NCI-H1436 (cell line): ENCODE results near the gene ETV7.
"Not testable (repeated sequence)": the region's sequence is repeated elsewhere in the genome, so short reads cannot be mapped to it uniquely, and the experiment has no call there.

ENCODE experiments used
- DNase-seq: peaks from one replicate; lab custom pipeline; 2025; lab: John Stamatoyannopoulos, UW

Gene ETV7

GRCh38 chr6:36364061-36364635 is 23.3 kb downstream of the ETV7 start:
- not testable (repeated sequence) for DNase-seq

DNA sequence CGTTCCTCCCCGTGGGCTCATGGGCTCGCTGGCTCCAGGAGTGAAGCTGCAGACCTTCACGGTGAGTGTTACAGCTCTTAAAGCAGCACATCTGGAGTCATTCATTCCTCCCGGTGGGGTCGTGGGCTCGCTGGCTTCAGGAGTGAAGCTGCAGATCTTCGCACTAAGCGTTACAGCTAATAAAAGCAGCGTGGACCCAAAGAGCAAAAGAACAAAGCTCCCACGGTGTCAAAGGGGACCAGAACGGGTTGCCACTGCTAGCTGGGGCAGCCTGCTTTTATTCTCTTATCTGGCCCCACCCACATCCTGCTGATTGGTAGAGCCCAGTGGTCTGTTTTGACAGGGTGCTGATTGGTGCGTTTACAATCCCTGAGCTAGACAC is 24.1 kb downstream of the ETV7 start:
- DNase-seq, result not testable (repeated sequence)

DNA sequence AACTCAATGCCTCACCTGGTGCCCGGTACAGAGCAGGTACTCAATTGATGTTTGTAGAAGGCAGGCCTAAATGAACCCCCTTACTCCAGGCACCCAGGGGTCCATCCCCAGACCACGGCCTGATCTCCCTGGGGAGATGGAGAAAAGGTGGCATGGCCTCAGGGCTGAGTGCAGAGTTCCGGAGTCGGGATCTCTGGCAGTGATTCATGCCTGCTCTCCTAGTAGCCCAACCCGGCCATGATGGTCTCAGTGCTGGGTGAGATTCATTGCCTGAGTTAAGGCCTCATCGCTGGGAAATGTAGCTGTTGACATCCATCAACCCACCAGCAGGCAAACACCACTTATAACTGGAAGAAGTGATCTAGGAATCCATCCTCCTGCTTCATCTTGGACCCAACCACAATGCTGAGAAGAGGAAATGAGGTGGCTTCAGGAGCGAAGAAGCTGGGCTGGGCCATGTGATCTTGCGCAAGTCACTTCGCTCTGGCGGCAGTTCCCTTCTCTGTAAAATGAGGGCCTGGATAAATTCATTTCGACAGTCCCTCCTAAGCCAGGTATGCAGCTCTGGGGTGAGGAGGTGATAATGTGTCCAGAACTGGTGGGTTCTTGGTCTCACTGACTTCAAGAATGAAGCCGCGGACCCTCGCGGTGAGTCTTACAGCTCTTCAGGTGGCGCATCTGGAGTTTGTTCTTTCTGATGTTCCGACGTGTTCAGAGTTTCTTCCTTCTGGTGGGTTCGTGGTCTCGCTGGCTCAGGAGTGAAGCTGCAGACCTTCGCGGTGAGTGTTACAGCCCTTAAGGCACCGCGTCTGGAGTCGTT is 24.7 kb downstream of the ETV7 start:
- no peak for DNase-seq

GRCh38 chr6:36361071-36361470 is 26.4 kb downstream of the ETV7 start:
- no peak for DNase-seq

GRCh38 chr6:36360241-36361054 is 27.0 kb downstream of the ETV7 start:
- peak; percentile 86 for DNase-seq

DNA sequence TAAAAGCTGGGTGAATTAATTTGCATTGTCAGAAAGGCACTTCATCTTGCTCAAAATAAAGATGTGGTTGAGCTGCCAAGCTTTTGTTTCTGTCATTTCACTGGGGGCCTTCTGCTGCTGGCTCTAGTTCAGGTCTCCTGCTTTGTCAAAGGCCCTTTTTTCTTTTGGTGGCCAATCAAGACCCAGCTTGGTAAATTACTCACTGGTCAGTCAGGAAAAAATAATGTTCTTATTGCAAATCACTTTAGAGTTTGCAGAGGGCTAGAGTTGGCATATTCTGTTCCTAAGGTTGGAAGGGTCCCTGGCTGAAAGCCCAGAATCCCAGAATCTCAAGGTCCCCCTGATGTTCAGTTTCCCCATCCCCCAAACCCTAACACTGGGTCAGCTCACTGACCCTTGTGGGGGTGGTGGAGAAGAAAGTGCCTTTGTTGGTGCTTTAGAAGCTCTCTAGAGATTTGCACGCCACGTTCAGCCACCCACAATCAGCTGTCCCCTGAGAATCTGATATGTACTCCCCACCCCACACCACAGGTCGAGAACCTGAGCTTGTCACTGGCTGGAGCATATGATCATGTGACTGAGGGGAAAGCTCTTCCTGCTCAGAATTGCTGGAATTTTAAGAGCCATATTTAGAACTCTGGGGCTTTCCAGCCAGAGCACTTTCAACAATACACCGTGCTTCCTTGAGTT is 29.1 kb downstream of the ETV7 start:
- no peak for DNase-seq

DNA sequence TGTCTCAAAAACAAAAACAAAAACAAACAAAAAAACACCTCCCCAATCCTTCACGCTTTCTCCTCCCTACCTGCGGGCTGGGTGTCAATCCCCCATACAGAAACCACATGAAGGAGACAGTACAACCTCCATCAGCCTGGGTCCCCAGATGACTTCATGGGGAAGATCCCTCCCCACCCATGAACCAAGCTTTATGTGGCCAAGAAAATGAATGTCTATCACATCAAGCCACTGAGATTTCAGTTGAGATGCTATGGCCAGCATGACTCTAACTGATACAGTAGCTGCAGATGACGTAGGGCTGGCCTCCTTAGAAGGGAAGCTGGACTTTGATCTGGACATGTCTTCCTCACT is 29.6 kb downstream of the ETV7 start:
- DNase-seq, result no peak

DNA sequence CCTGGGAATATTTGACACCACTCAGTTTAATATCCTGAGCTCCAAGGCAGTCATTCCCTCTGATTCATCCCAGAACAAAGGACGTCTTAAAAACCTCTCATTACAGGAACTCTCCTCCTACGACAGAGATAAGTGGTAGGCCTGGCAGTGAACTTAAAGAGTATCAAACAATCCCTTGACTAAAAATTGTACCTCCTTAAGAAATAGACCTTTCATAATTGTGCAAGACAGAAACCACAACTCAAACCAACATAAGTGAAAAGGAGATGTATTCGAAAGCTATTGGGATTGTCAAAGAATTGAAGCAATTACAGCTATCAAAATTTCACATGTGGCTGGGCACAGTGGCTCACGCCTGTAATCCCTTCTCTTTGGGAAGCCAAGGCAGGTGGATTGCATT is 31.6 kb downstream of the ETV7 start:
- no peak for DNase-seq

DNA sequence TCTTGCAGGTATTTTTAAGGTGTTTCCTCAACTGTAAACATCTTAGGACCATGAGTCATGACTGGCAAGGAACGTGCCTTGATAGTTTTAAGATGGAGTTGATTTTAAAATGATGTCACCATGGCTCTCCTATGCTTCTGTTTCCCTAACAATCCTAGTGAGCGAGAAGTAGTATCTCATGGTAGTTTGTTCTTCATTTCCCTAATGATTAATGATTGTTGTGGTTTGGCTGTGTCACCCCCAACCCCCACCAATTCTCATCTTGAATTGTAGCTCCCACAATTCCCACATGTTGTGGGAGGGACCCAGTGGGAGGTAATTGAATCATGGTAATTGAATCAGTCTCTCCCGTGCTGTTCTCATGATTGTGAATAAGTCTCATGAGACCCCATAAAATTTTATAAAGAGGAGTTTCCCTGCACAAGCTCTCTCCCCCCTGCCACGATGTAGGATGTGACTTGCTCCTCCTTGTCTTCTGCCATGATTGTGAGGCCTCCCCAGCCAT is 34.0 kb downstream of the ETV7 start:
- DNase-seq, result no peak

DNA sequence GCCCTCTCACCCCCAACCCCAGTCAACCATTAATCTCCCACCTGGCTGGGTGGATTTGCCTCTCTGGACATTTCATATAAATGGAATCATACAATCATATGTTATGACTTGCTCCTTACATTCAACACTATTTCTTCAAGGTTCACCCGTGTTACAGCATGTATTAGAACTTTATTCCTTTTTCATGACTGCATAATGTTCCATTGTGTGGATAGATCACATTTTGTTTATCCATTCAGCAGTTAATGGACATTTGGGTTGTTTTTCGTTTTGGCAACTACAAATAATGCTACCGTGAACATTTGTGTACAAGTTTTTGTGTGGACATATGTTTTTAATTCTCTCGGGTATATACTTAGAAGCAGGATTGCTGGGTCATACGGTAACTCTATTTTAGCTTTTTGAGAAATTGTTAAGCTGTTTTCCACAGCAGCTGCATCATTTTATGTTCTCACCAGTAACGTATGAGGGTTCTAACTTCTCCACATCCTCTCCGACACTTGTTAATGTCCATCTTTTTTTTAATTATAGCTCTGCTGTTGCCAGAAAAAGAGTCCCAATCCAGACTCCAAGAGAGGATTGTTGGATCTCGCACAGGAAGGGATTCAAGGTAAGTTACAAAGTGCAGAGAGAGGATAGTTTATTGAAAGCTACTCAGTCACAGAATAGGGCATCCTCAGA is 34.9 kb downstream of the ETV7 start:
- no peak for DNase-seq

DNA sequence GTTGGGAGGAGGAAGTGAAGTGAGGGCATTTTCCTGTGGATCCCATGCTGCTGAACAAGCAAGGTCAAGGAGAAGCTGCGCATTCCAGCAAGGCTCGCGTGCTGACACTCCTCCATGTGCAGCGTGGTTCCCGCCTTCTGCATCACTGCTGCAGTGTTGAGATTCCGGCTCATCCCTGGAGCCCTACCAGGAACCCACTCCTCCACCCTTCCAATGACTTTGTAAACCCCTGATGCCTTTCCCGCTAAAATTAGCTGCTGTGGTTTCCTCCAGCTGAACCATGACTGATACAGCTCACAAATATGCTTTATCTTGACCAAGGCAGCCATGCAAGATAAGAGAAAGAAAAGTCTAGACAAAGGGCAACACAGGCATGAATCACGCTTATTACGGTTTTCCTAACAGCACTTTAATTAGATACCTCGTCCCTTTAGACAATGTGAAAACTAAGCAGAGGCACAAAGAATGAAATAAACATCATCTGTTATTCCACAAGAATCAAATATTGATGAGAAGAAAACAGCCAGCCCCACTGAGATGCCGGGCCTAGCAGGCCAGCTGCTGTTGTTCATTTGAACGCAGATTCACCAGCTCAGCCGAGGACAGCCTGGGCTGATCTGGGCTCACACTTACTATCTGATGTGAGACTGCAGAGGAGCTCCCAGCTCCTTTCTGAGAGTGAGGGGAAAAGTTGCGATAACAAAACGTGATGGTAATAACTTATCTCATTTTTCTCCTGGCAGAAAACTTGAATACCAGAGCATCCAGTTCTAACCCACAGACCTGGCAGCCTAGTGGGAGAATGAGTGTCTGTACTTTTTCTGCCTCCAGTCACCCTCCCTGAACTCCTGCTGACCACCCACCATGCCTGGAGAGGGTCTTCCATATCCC is 36.5 kb downstream of the ETV7 start:
- no peak for DNase-seq

DNA sequence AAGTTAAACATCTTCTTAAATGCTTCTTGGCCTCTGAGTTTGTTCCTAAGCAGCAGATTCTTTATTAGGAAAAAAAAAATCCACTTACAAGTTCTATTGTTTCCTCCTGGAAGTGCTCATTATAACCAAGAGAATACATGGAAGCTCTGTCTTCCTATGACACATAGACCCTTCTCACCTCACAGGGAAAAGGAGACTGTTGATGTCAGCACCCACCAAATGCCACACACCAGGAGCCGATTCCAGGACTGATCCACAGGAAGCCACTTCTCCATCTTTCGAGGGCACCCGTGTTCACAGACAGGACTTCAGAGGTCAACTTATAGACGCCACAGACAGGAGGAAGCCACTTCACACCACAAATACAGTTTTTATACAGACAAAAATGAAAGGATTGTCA is 37.4 kb downstream of the ETV7 start:
- no peak for DNase-seq

DNA sequence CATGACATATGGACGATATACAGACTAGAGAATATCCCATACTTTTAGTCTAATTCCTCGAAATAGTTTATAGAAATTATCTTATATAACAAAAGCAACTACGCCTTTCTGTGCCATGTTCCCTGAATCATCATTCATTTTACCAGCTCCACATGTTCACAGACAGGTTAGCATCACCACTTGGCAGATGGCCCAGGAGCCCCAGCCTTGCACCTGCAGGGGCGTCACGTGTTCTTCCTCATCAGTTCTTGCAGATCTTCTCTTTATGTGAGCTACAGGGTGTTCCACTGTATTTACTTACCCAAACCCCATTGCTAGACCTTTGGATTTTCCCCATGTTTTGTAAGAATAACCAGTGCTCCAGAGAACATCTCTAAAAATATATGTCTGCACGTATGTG is 38.2 kb downstream of the ETV7 start:
- peak; percentile 86 for DNase-seq

DNA sequence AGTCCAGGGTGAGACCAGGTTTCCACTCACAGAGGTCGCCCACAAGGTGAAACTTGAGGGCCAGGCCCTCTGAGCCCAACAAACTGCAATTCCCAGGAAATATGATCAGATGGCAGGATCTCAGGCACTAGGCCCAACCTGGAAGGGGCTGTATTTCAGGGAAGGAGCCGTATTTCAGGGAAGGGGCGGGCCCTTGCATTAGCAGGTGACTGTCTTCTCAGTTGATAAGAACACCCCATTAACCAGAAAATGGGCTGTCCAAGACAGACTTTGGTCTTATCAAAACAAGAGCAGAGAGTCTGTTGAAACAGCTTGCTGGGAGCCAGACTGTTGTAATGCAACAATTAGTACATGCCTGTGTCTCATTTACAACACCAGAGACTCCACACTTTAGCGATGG is 39.8 kb downstream of the ETV7 start:
- no peak for DNase-seq

DNA sequence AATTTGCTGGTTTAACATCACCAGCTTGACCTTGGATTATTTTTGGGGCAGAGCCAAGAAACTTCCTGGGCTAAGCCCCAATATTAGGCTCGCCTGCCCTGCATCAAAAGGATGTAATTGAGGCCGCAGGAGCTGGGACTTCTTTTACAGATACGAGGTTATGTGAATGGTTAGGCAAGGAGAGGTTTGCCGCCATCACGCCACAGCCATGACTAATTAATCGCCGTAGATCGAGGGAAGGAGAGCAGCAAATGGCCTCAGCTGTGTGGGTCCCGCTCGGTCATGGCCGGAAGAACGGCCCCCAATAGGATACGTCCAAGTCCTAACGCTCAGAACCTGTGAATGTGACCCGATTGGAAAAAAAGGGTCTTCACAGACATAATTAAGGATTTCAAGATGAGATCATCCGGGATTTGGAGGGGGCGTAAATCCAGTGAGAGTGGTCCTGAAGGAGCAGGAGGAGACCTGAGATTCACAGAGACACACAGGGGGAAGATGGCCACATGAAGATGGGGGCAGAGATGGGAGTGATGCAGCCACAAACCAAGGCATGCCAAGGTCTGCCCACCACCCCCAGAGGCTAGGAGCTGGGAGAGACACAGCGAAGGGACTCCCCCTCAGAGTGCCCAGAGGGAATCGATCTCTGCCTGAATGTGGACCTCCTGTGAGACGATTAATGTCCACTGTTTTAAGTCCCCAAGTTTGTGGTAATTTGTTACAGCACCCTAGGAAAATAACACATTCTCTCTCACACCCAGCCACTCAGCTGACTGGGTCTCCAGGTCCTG is 40.8 kb downstream of the ETV7 start:
- DNase-seq, result no peak

GRCh38 chr6:36345681-36346466 is 41.6 kb downstream of the ETV7 start:
- no peak for DNase-seq

- DNase-seq, result no peak
Measured at GRCh38 chr6:36343109-36343680, 44.3 kb downstream of the ETV7 start.

DNA sequence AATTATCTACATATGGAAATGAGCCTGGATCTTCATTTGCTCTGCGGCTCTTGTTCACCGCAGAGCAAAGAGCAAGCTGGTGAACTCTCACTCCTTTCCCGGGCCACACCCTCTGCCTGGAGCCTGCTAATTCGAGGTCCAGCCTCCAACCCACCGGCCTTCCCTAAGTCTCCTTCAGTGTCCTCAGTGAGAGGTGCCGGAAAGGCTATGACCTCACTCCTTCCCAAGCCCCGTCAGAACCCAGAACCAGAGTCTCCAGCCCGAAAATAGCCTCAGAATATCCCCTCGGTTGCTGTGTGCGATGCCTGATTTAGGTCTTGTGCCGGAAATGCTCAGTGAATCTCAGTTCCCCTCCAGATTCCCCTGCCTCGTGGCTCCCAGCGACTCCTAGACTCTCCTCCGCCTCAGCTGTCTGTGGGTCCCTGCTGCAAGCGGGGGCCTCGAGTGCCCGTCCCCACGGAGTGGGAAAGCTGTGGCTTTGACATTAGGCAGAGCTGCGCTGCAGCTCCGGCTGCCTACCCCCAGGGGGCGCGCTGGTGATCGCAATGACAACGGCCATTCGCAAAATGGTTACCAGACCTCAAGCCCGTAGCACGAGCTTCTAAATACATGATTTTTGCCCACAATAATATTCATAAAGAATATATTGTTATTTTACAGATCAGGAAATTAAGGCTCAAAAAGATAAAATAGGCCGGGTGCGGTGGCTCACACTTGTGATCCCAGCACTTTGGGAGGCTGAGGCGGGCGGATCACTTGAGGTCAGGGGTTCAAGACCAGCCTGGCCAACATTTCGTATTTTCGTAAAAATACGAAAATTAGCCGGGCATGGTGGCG is 46.6 kb downstream of the ETV7 start:
- DNase-seq, result peak; percentile 55
